ENCODE data around the gene ANKDD1B. TPM values are rescaled to one million over a fixed set of nuclear protein-coding genes. Genes with fewer than 3 reads are reported as not detected.
A peak's percentile ranks its signal among the peaks of the same experiment; 100 is the strongest.
"Not testable (repeated sequence)": the region's sequence is repeated elsewhere in the genome, so short reads cannot be mapped to it uniquely, and the experiment has no call there.

ANKDD1B gene
- polyA plus RNA-seq, 3 donors: 0.32 TPM; not detected in 2

- Histone ChIP-seq H3K36me3 (replicated peaks in 1 of 2; ENCODE audit: control insufficient read depth in 1 of 2, insufficient read depth in 2 of 2, low read length in 2 of 2) (peaks cover 0 to 9% of the 10 kb centered on the region in 2 donors), H3K4me1 (ENCODE audit: control insufficient read depth in 1 of 2, insufficient read depth in 2 of 2, low read length in 2 of 2) (peaks cover 17 to 20% of the 10 kb centered on the region in 2 donors), H3K4me3 (replicated peaks in 1 of 3; ENCODE audit: low read depth in 2 of 3, low read length in 3 of 3) (no peak overlapping the region), H3K9me3 (replicated peaks in 1 of 2; ENCODE audit: control insufficient read depth in 1 of 2, insufficient read depth in 1 of 2, low read length in 2 of 2) (no peaks in the 10 kb centered on the region), H2AFZ (ENCODE audit: insufficient read depth, low read depth, low read length, poor library complexity, severe bottlenecking) (no peak overlapping the region), H4K20me1 (ENCODE audit: insufficient read depth, low read length) (no peaks in the 10 kb centered on the region), H3K9ac (ENCODE audit: insufficient read depth, low read length, poor library complexity, severe bottlenecking) (no peak overlapping the region), H3K4me2 (replicated peaks; ENCODE audit: extremely low read depth, low read length, poor library complexity, severe bottlenecking) (no peak overlapping the region), H3K79me2 (ENCODE audit: insufficient read depth, low read length) (no peaks in the 10 kb centered on the region), H3K27me3 (ENCODE audit: control insufficient read depth in 2 of 2, insufficient read depth in 2 of 2, low read length in 2 of 2) (peaks cover 5 to 11% of the 10 kb centered on the region in 2 donors), H3K27ac (ENCODE audit: low read depth in 1 of 2, low read length in 2 of 2) (no peak overlapping the region)
- no CpG with 5 or more reads among the region's 1 CpG for WGBS (ENCODE audit: insufficient coverage)
- H3K27ac Mint-ChIP-seq: no peak overlapping the region
- peaks cover 0 to 3% (median 0%) of the 10 kb centered on the region in 7 donors for H3K9me3 Mint-ChIP-seq
- intact Hi-C loops (cut with micrococcal nuclease): no loop called here
- H3K4me3 Mint-ChIP-seq: no peak overlapping the region
- H3K36me3 Mint-ChIP-seq: peaks cover 14% of the 10 kb centered on the region in 2 donors
- DNase-seq: no peak
- TF ChIP-seq CTCF (IDR thresholded peaks at IDR 0.05): no peak
- H3K4me1 Mint-ChIP-seq: peaks cover 25% of the 10 kb centered on the region
- peaks cover 13 to 18% (median 18%) of the 10 kb centered on the region in 3 donors for H3K27me3 Mint-ChIP-seq (ENCODE audit: low read depth in 3 of 3)
Observed at GRCh38 chr5:75608870-75609269, 2.4 kb upstream of the ANKDD1B start.

GRCh38 chr5:75610201-75610600 lies 1.1 kb upstream of the ANKDD1B start:
- H3K4me3 Mint-ChIP-seq: peak overlapping the region in 1 of 2 donors; percentile 18
- H3K36me3 Mint-ChIP-seq: peaks cover 4 to 9% of the 10 kb centered on the region in 2 donors
- H3K27ac ChIP-seq (ENCODE audit: low read depth in 1 of 2, low read length in 2 of 2): no peak overlapping the region
- peaks cover 0 to 3% (median 0%) of the 10 kb centered on the region in 7 donors for H3K9me3 Mint-ChIP-seq
- TF ChIP-seq CTCF (IDR thresholded peaks at IDR 0.05): no peak
- intact Hi-C loops (cut with micrococcal nuclease): no loop called here
- H3K9ac ChIP-seq (ENCODE audit: insufficient read depth, low read length, poor library complexity, severe bottlenecking): no peak overlapping the region
- H3K4me1 Mint-ChIP-seq: peaks cover 25% of the 10 kb centered on the region
- peaks cover 5 to 11% of the 10 kb centered on the region in 2 donors for H3K27me3 ChIP-seq (ENCODE audit: control insufficient read depth in 2 of 2, insufficient read depth in 2 of 2, low read length in 2 of 2)
- DNase-seq: no peak
- H3K4me2 ChIP-seq (replicated peaks; ENCODE audit: extremely low read depth, low read length, poor library complexity, severe bottlenecking): no peak overlapping the region
- H3K27ac Mint-ChIP-seq: no peak overlapping the region
- H4K20me1 ChIP-seq (ENCODE audit: insufficient read depth, low read length): no peaks in the 10 kb centered on the region
- no peaks in the 10 kb centered on the region for H3K36me3 ChIP-seq (replicated peaks in 1 of 2; ENCODE audit: control insufficient read depth in 1 of 2, insufficient read depth in 2 of 2, low read length in 2 of 2)
- no peak overlapping the region for H3K4me3 ChIP-seq (replicated peaks in 1 of 3; ENCODE audit: low read depth in 2 of 3, low read length in 3 of 3)
- peaks cover 13 to 18% (median 18%) of the 10 kb centered on the region in 3 donors for H3K27me3 Mint-ChIP-seq (ENCODE audit: low read depth in 3 of 3)
- no peaks in the 10 kb centered on the region for H3K9me3 ChIP-seq (replicated peaks in 1 of 2; ENCODE audit: control insufficient read depth in 1 of 2, insufficient read depth in 1 of 2, low read length in 2 of 2)
- peaks cover 17 to 20% of the 10 kb centered on the region in 2 donors for H3K4me1 ChIP-seq (ENCODE audit: control insufficient read depth in 1 of 2, insufficient read depth in 2 of 2, low read length in 2 of 2)
- no peaks in the 10 kb centered on the region for H3K79me2 ChIP-seq (ENCODE audit: insufficient read depth, low read length)
- no peak overlapping the region for H2AFZ ChIP-seq (ENCODE audit: insufficient read depth, low read depth, low read length, poor library complexity, severe bottlenecking)
- 100% methylated on average over 1 of the region's 5 CpGs for WGBS (ENCODE audit: insufficient coverage)

GRCh38 chr5:75610859-75611310 lies 368 bp upstream of the ANKDD1B start:
- H3K9me3 ChIP-seq (replicated peaks in 1 of 2; ENCODE audit: control insufficient read depth in 1 of 2, insufficient read depth in 1 of 2, low read length in 2 of 2); H3K36me3 Mint-ChIP-seq; H3K27ac ChIP-seq (ENCODE audit: low read depth in 1 of 2, low read length in 2 of 2); H3K79me2 ChIP-seq (ENCODE audit: insufficient read depth, low read length); H4K20me1 ChIP-seq (ENCODE audit: insufficient read depth, low read length); H3K9ac ChIP-seq (ENCODE audit: insufficient read depth, low read length, poor library complexity, severe bottlenecking); H3K36me3 ChIP-seq (replicated peaks in 1 of 2; ENCODE audit: control insufficient read depth in 1 of 2, insufficient read depth in 2 of 2, low read length in 2 of 2); DNase-seq; intact Hi-C loops (cut with micrococcal nuclease); H3K9me3 Mint-ChIP-seq: not testable (repeated sequence)
- 0% methylated on average over 2 of the region's 11 CpGs for WGBS (ENCODE audit: insufficient coverage)
- Histone ChIP-seq H3K27me3 (ENCODE audit: control insufficient read depth in 2 of 2, insufficient read depth in 2 of 2, low read length in 2 of 2) (peaks cover 5 to 11% of the 10 kb centered on the region in 2 donors), H3K4me2 (replicated peaks; ENCODE audit: extremely low read depth, low read length, poor library complexity, severe bottlenecking) (peak overlapping the region; percentile 66), H3K4me1 (ENCODE audit: control insufficient read depth in 1 of 2, insufficient read depth in 2 of 2, low read length in 2 of 2) (peaks cover 17 to 20% of the 10 kb centered on the region in 2 donors), H3K4me3 (replicated peaks in 1 of 3; ENCODE audit: low read depth in 2 of 3, low read length in 3 of 3) (peak overlapping the region in 2 of 3 experiments; percentile 30 to 65), H2AFZ (ENCODE audit: insufficient read depth, low read depth, low read length, poor library complexity, severe bottlenecking) (peak overlapping the region; percentile 38)
- Mint-ChIP-seq H3K27me3 (ENCODE audit: low read depth in 3 of 3) (peaks cover 13 to 18% (median 18%) of the 10 kb centered on the region in 3 donors), H3K27ac (peak overlapping the region in 1 of 7 donors; percentile 36), H3K4me3 (peak overlapping the region; percentile 81 to 95), H3K4me1 (peaks cover 25% of the 10 kb centered on the region)
